ENCODE data around the gene CYCS.
"Not testable (repeated sequence)": the region's sequence is repeated elsewhere in the genome, so short reads cannot be mapped to it uniquely, and the experiment has no call there.

The CYCS gene

GRCh38 chr7:25119102-25119501 is 6.0 kb downstream of the CYCS start:
- Histone ChIP-seq H3K36me3 (ENCODE audit: insufficient read depth, low read length) (peaks cover 24% of the 10 kb centered on the region), H3K4me1 (ENCODE audit: control insufficient read depth, insufficient read depth, low read length, unreplicated experiment) (peaks cover 7% of the 10 kb centered on the region), H3K27ac (ENCODE audit: low read depth, low read length) (no peak overlapping the region), H3K4me3 (ENCODE audit: low read depth, low read length) (no peak overlapping the region), H3K27me3 (ENCODE audit: insufficient read depth, low read length) (no peaks in the 10 kb centered on the region), H3K79me2 (ENCODE audit: control insufficient read depth, insufficient read depth, low read length, unreplicated experiment) (peaks cover 16% of the 10 kb centered on the region), H2AFZ (ENCODE audit: low read length, unreplicated experiment) (no peak overlapping the region)

DNA sequence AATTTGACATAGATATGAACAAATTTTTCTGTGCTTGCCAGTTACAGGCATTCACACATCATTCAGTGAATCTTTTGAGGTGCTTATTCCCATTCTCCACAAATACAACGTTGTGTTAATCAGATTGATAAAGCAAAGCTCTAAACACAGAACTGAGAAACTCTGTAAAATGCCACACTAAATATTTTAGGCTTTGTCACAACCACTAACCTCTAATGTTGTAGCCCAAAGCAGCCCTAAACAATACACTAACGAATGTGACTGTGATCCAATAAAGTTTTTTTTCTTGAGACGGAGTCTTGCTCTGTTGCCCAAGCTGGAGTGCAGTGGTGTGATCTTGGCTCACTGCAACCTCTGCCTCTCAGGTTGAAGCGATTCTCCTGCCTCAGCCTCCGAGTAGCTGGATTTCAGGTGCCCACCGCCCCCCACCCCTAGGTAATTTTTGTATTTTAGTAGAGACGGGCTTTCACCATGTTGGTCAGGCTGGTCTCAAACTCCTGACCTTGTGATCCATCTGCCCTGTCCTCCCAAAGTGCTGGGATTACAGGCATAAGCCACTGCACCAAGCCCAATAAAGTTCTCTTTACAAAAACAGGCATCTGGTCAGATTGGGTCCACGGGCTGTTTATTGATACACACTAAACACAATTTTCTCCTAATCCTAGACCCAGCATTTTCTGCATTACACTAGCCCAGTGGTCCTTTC is 6.9 kb downstream of the CYCS start:
- Histone ChIP-seq H3K36me3 (ENCODE audit: insufficient read depth, low read length) (peaks cover 24% of the 10 kb centered on the region), H3K27me3 (ENCODE audit: insufficient read depth, low read length) (no peaks in the 10 kb centered on the region), H3K79me2 (ENCODE audit: control insufficient read depth, insufficient read depth, low read length, unreplicated experiment) (peaks cover 10% of the 10 kb centered on the region), H2AFZ (ENCODE audit: low read length, unreplicated experiment) (no peak overlapping the region), H3K4me1 (ENCODE audit: control insufficient read depth, insufficient read depth, low read length, unreplicated experiment) (peaks cover 7% of the 10 kb centered on the region), H3K27ac (ENCODE audit: low read depth, low read length) (no peak overlapping the region), H3K4me3 (ENCODE audit: low read depth, low read length) (no peak overlapping the region)

- Histone ChIP-seq H3K4me1 (ENCODE audit: control insufficient read depth, insufficient read depth, low read length, unreplicated experiment) (peaks cover 3% of the 10 kb centered on the region), H3K36me3 (ENCODE audit: insufficient read depth, low read length) (peaks cover 19% of the 10 kb centered on the region), H3K4me3 (ENCODE audit: low read depth, low read length) (no peak overlapping the region), H3K27me3 (ENCODE audit: insufficient read depth, low read length) (no peaks in the 10 kb centered on the region), H3K79me2 (ENCODE audit: control insufficient read depth, insufficient read depth, low read length, unreplicated experiment) (peaks cover 3% of the 10 kb centered on the region), H2AFZ (ENCODE audit: low read length, unreplicated experiment) (no peak overlapping the region), H3K27ac (ENCODE audit: low read depth, low read length) (no peak overlapping the region)
Observed at GRCh38 chr7:25117226-25118047, 7.6 kb downstream of the CYCS start.

DNA sequence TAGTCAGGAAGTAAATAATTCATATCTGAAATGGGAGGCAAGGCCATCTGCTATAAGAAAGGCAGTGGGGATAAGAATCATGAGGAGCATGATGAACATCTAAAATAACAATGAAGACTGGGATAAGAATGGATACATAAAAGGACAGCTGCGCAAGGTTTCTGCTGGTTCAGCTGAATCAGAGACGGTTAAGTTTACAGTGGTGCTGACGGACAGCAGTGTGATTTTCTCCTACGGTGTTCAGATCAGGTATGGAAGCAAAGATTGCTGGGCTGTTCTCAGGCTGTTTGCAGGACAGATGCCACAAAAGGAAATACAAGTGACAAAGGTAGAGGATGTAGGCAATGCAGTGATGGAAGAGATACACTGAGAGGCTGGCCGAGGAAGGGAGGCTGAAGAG is 8.4 kb downstream of the CYCS start:
- Histone ChIP-seq H3K27me3 (ENCODE audit: insufficient read depth, low read length) (no peaks in the 10 kb centered on the region), H3K4me3 (ENCODE audit: low read depth, low read length) (no peak overlapping the region), H2AFZ (ENCODE audit: low read length, unreplicated experiment) (no peak overlapping the region), H3K27ac (ENCODE audit: low read depth, low read length) (no peak overlapping the region), H3K79me2 (ENCODE audit: control insufficient read depth, insufficient read depth, low read length, unreplicated experiment) (no peaks in the 10 kb centered on the region), H3K36me3 (ENCODE audit: insufficient read depth, low read length) (peaks cover 13% of the 10 kb centered on the region), H3K4me1 (ENCODE audit: control insufficient read depth, insufficient read depth, low read length, unreplicated experiment) (no peaks in the 10 kb centered on the region)

DNA sequence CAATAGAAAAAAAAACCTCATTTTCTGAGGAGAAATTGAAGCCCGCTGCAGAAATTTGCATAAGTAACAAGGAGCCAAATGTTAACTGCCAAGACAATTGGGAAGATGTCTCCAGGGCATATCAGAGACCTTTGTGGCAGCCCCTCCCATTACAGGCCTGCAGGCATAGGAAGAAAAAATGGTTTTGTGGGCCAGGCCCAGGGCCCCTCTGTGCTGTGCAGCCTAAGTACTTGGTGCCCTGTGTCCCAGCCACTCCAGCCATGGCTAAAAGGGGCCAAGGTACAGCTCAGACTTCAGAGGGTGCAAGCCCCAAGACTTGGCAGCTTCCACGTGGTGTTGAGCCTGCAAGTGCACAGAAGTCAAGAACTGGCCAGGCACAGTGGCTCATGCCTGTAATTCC is 14.5 kb downstream of the CYCS start:
- not testable (repeated sequence) for H3K4me1 ChIP-seq (ENCODE audit: control insufficient read depth, insufficient read depth, low read length, unreplicated experiment); H3K79me2 ChIP-seq (ENCODE audit: control insufficient read depth, insufficient read depth, low read length, unreplicated experiment); H3K27me3 ChIP-seq (ENCODE audit: insufficient read depth, low read length); H2AFZ ChIP-seq (ENCODE audit: low read length, unreplicated experiment); H3K36me3 ChIP-seq (ENCODE audit: insufficient read depth, low read length); H3K27ac ChIP-seq (ENCODE audit: low read depth, low read length); H3K4me3 ChIP-seq (ENCODE audit: low read depth, low read length)

- Histone ChIP-seq H2AFZ (ENCODE audit: low read length, unreplicated experiment) (no peak overlapping the region), H3K4me1 (ENCODE audit: control insufficient read depth, insufficient read depth, low read length, unreplicated experiment) (no peaks in the 10 kb centered on the region), H3K27me3 (ENCODE audit: insufficient read depth, low read length) (no peaks in the 10 kb centered on the region), H3K27ac (ENCODE audit: low read depth, low read length) (no peak overlapping the region), H3K36me3 (ENCODE audit: insufficient read depth, low read length) (no peaks in the 10 kb centered on the region), H3K79me2 (ENCODE audit: control insufficient read depth, insufficient read depth, low read length, unreplicated experiment) (no peaks in the 10 kb centered on the region), H3K4me3 (ENCODE audit: low read depth, low read length) (no peak overlapping the region)
Observed at GRCh38 chr7:25109276-25109675, 15.8 kb downstream of the CYCS start.

DNA sequence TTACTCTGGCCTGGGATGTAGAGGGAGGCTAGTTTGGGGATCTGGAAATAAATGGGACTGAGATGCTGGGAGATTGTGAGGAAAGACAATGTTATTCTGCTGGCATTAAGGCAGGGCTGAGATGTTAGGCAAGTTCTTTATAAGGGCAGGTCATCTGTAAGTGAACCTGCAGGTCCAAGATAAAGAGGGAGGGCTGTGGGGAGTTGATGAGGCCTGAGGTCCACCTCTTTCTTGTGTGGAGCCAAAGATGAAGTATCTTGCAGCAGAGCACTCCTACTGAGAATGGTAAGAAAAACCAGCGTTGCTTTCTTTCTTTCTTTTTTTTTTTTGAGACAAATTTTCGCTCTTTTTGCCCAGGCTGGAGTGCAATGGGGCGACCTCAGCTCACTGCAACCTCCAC is 19.1 kb downstream of the CYCS start:
- Histone ChIP-seq H3K27me3 (ENCODE audit: insufficient read depth, low read length) (no peaks in the 10 kb centered on the region), H3K27ac (ENCODE audit: low read depth, low read length) (no peak overlapping the region), H3K4me1 (ENCODE audit: control insufficient read depth, insufficient read depth, low read length, unreplicated experiment) (no peaks in the 10 kb centered on the region), H3K4me3 (ENCODE audit: low read depth, low read length) (no peak overlapping the region), H2AFZ (ENCODE audit: low read length, unreplicated experiment) (no peak overlapping the region), H3K79me2 (ENCODE audit: control insufficient read depth, insufficient read depth, low read length, unreplicated experiment) (no peaks in the 10 kb centered on the region), H3K36me3 (ENCODE audit: insufficient read depth, low read length) (no peaks in the 10 kb centered on the region)

- no peaks in the 10 kb centered on the region for H3K4me1 ChIP-seq (ENCODE audit: control insufficient read depth, insufficient read depth, low read length, unreplicated experiment)
- H3K79me2 ChIP-seq (ENCODE audit: control insufficient read depth, insufficient read depth, low read length, unreplicated experiment): no peaks in the 10 kb centered on the region
- no peaks in the 10 kb centered on the region for H3K36me3 ChIP-seq (ENCODE audit: insufficient read depth, low read length)
- H3K27me3 ChIP-seq (ENCODE audit: insufficient read depth, low read length): no peaks in the 10 kb centered on the region
- no peak overlapping the region for H3K27ac ChIP-seq (ENCODE audit: low read depth, low read length)
- no peak overlapping the region for H2AFZ ChIP-seq (ENCODE audit: low read length, unreplicated experiment)
- no peak overlapping the region for H3K4me3 ChIP-seq (ENCODE audit: low read depth, low read length)
Observed at GRCh38 chr7:25103773-25104172, 21.3 kb downstream of the CYCS start.

DNA sequence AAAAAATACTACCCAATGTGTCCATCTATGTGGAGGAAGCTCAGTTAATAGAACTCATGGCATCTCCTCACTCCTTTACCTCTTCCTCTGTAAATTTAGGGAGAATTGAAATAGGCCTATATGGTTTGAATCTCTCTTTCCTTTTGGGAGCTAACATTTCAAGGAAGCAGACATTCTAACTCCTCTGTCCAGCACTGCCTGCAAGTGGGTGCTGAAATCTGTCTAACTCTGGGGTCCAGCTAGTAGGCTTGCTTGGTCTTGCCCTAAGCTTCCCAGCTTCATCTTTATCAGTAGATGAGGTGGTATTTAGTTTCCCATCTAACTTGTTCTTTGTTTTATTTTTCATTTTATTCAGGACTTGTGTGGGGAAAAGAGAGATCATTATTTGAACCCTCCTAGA is 23.2 kb downstream of the CYCS start:
- Histone ChIP-seq H3K27ac (ENCODE audit: low read depth, low read length) (no peak overlapping the region), H3K27me3 (ENCODE audit: insufficient read depth, low read length) (no peaks in the 10 kb centered on the region), H3K36me3 (ENCODE audit: insufficient read depth, low read length) (no peaks in the 10 kb centered on the region), H2AFZ (ENCODE audit: low read length, unreplicated experiment) (no peak overlapping the region), H3K4me1 (ENCODE audit: control insufficient read depth, insufficient read depth, low read length, unreplicated experiment) (no peaks in the 10 kb centered on the region), H3K79me2 (ENCODE audit: control insufficient read depth, insufficient read depth, low read length, unreplicated experiment) (no peaks in the 10 kb centered on the region), H3K4me3 (ENCODE audit: low read depth, low read length) (no peak overlapping the region)

- no peaks in the 10 kb centered on the region for H3K36me3 ChIP-seq (ENCODE audit: insufficient read depth, low read length)
- H2AFZ ChIP-seq (ENCODE audit: low read length, unreplicated experiment): peak overlapping the region; percentile 36
- H3K4me3 ChIP-seq (ENCODE audit: low read depth, low read length): no peak overlapping the region
- no peaks in the 10 kb centered on the region for H3K27me3 ChIP-seq (ENCODE audit: insufficient read depth, low read length)
- H3K27ac ChIP-seq (ENCODE audit: low read depth, low read length): no peak overlapping the region
- no peaks in the 10 kb centered on the region for H3K79me2 ChIP-seq (ENCODE audit: control insufficient read depth, insufficient read depth, low read length, unreplicated experiment)
- H3K4me1 ChIP-seq (ENCODE audit: control insufficient read depth, insufficient read depth, low read length, unreplicated experiment): no peaks in the 10 kb centered on the region
Observed at GRCh38 chr7:25098096-25099046, 26.7 kb downstream of the CYCS start.
